ENCODE results near the gene DCX.

GRCh38 chrX:111328858-111329257 lies 83.1 kb downstream of the DCX start:
- TF ChIP-seq CTCF (IDR thresholded peaks at IDR 0.05): no peak
- no peak for TF ChIP-seq POLR2A (IDR thresholded peaks at IDR 0.05)
